ENCODE data around the gene CLIP4. TPM values are rescaled to one million over a fixed set of nuclear protein-coding genes. Genes with fewer than 3 reads are reported as not detected.

Gene CLIP4
- total and polyA plus RNA-seq, 2 of the 13 experiments (the other 11 are each of a cell fraction or from before 2014, with no cell fraction given) = 0.46 to 0.49 TPM

- TF ChIP-seq AKNA (CRISPR knock-in tag; IDR thresholded peaks at IDR 0.05; ENCODE audit: borderline replicate concordance) (no peak), ZNF687 (CRISPR knock-in tag; IDR thresholded peaks at IDR 0.05) (no peak), HDAC2 (CRISPR knock-in tag; IDR thresholded peaks at IDR 0.05) (no peak)
These were observed 76.6 kb downstream of the CLIP4 start (continued) for GRCh38 chr2:29191817-29192216.

- Histone ChIP-seq H4K20me1 (ENCODE audit: insufficient read depth, low read length) (no peaks in the 10 kb centered on the region), H3K9ac (ENCODE audit: insufficient read depth, low read depth, low read length) (no peak overlapping the region), H3K79me2 (ENCODE audit: insufficient read depth, low read length) (no peaks in the 10 kb centered on the region), H3K4me3 (replicated peaks in 1 of 3; ENCODE audit: insufficient read depth in 1 of 3, low read depth in 2 of 3, low read length in 3 of 3) (no peak overlapping the region), H3K36me3 (replicated peaks in 1 of 2; ENCODE audit: control insufficient read depth in 1 of 2, insufficient read depth in 2 of 2, low read length in 2 of 2) (no peaks in the 10 kb centered on the region), H3K27ac (ENCODE audit: extremely low read length, insufficient read depth, low read length) (no peak overlapping the region), H2AFZ (ENCODE audit: low read length) (no peak overlapping the region), H3K4me1 (ENCODE audit: insufficient read depth, low read length) (no peaks in the 10 kb centered on the region), H3K9me3 (ENCODE audit: low read length) (no peaks in the 10 kb centered on the region), H3K4me2 (ENCODE audit: low read depth, low read length) (no peak overlapping the region), H3K27me3 (ENCODE audit: control insufficient read depth in 1 of 2, insufficient read depth in 2 of 2, low read length in 2 of 2) (peaks cover 0 to 19% of the 10 kb centered on the region in 2 experiments; a peak in 3 of 5 replicates)
- no peak for FAIRE-seq
- in situ Hi-C loops (cut with HindIII; ENCODE audit: extremely low pct_ligation_motif_present, low pct_unique_long_range_greater_than_20kb) = loop anchor here (5.0 kb wide), 1 partner anchor 235 kb away; no protein-coding TSS in a partner anchor
- intact Hi-C loops (cut with micrococcal nuclease; ENCODE audit: unreplicated experiment) = no loop called here
- CTCF ChIA-PET (ENCODE audit: low intra/inter-chr PET ratio, low total read pairs) = no interaction called here
- BruUV-seq (replicated peaks) = no TSS peak
- 4% methylated on average over 3 of the region's 3 CpGs for WGBS (ENCODE audit: low lambda C conversion rate)
- POLR2A ChIA-PET = no interaction called here
- DNase-seq (ENCODE audit: low spot score) = no peak
- no peak for TF ChIP-seq HMGXB4 (CRISPR knock-in tag; IDR thresholded peaks at IDR 0.05; ENCODE audit: borderline replicate concordance in 1 of 2, low read depth in 1 of 2)
- TF ChIP-seq MAFF (IDR thresholded peaks at IDR 0.05; ENCODE audit: low read depth, low read length) = peak; percentile 72
- TF ChIP-seq MAFK (conservative IDR thresholded peaks at IDR 0.05 in 1 of 2, IDR thresholded peaks at IDR 0.05 in 1 of 2; ENCODE audit: low read length in 2 of 2) = peak; percentile 75 to 83
- no peak for ATAC-seq
These were observed 77.3 kb downstream of the CLIP4 start for GRCh38 chr2:29192526-29192925.
